GM12878 (cell line): ENCODE data around the gene TAF4. TPM values are rescaled to one million over a fixed set of nuclear protein-coding genes. Genes with fewer than 3 reads are reported as not detected.

Experiments
- ASH2L ChIP-seq: fragments of 300-600, 200-600 bp; sonication (generic); IDR thresholded peaks from 2 replicates; pipeline ENCODE4 v1.6.1; 2017; ENCODE audit warnings: low read depth, mild to moderate bottlenecking, borderline replicate concordance
- CHD1 ChIP-seq: IDR thresholded peaks from 2 replicates; pipeline ENCODE4 v1.6.1; 2012; ENCODE audit warnings: low read depth, low read length, improper control_type of control experiment
- E2F4 ChIP-seq: IDR thresholded peaks from 2 replicates; pipeline ENCODE4 v1.6.1; 2012; ENCODE audit warnings: low read depth, low read length, improper control_type of control experiment
- ESRRA ChIP-seq: IDR thresholded peaks from 2 replicates; pipeline ENCODE4 v1.6.1; 2012; ENCODE audit warnings: mild to moderate bottlenecking, low read length, improper control_type of control experiment
- EZH2 ChIP-seq: IDR thresholded peaks from 2 replicates; pipeline ENCODE4 v1.6.1; 2012; ENCODE audit warnings: low read depth, mild to moderate bottlenecking, control low read depth, inconsistent platforms, low read length, borderline replicate concordance; ENCODE audit not compliant: control insufficient read depth
- FOS ChIP-seq: IDR thresholded peaks from 3 replicates; pipeline ENCODE4 v1.6.1; 2011; ENCODE audit warnings: borderline replicate concordance; ENCODE audit not compliant: insufficient read length; ENCODE audit errors: extremely low read depth
- HDAC2 ChIP-seq: fragments of 200-600 bp; sonication (generic); IDR thresholded peaks from 2 replicates; pipeline ENCODE4 v1.6.1; 2017
- HDAC6 ChIP-seq: fragments of 200-600 bp; sonication (generic); IDR thresholded peaks from one replicate; pipeline ENCODE4 v1.8.0; 2017; ENCODE audit warnings: antibody characterized with exemption; ENCODE audit not compliant: unreplicated experiment
- KLF5 ChIP-seq: fragments of 450-650 bp; IDR thresholded peaks from 2 replicates; pipeline ENCODE4 v1.6.1; 2014; ENCODE audit warnings: mild to moderate bottlenecking; ENCODE audit not compliant: partially characterized antibody
- MEF2A ChIP-seq: IDR thresholded peaks from 2 replicates; pipeline ENCODE4 v1.6.1; 2011; ENCODE audit warnings: low read depth, mild to moderate bottlenecking, low read length, moderate library complexity; ENCODE audit not compliant: insufficient read depth
- MTA2 ChIP-seq: fragments of 450-650 bp; IDR thresholded peaks from 2 replicates; pipeline ENCODE4 v1.6.1; 2016; ENCODE audit warnings: low read depth, mild to moderate bottlenecking, moderate library complexity
- NR2C1 ChIP-seq: fragments of 450-650 bp; IDR thresholded peaks from 2 replicates; pipeline ENCODE4 v1.6.1; 2017; ENCODE audit warnings: antibody characterized with exemption, mild to moderate bottlenecking, moderate library complexity
- PAX5 ChIP-seq: IDR thresholded peaks from 2 replicates; pipeline ENCODE4 v1.6.1; 2011; ENCODE audit warnings: low read depth, low read length, borderline replicate concordance
- POLR2AphosphoS5 ChIP-seq: IDR thresholded peaks from 2 replicates; pipeline ENCODE4 v1.6.1; 2011; ENCODE audit warnings: mild to moderate bottlenecking, low read length, inconsistent platforms
- SIX5 ChIP-seq: IDR thresholded peaks from 2 replicates; pipeline ENCODE4 v1.6.1; 2011; ENCODE audit warnings: mild to moderate bottlenecking, low read depth, low read length, moderate library complexity; ENCODE audit not compliant: severe bottlenecking
- TARDBP ChIP-seq: IDR thresholded peaks from 2 replicates; pipeline ENCODE4 v1.6.1; 2016; ENCODE audit warnings: borderline replicate concordance
- TBL1XR1 ChIP-seq: IDR thresholded peaks from 2 replicates; pipeline ENCODE4 v1.6.1; 2012; ENCODE audit warnings: low read depth, low read length, improper control_type of control experiment
- USF2 ChIP-seq: IDR thresholded peaks from 2 replicates; pipeline ENCODE4 v1.6.1; 2011; ENCODE audit warnings: low read depth, low read length, improper control_type of control experiment, borderline replicate concordance
- ZBTB40 ChIP-seq: fragments of 450-650 bp; IDR thresholded peaks from 2 replicates; pipeline ENCODE4 v1.6.1; 2016; ENCODE audit warnings: mild to moderate bottlenecking, moderate library complexity, borderline replicate concordance
- ZNF622 ChIP-seq: fragments of 450-650 bp; IDR thresholded peaks from 2 replicates; pipeline ENCODE4 v1.6.1; 2017; ENCODE audit warnings: mild to moderate bottlenecking, inconsistent platforms
- polyA plus RNA-seq, 11 experiments: library from polyadenylated mRNA; depleted of rRNA in 4 of 11; unstranded in 6 of 11; stranded (reverse) in 5 of 11; fragments of >200 nt; fragmentation: Nextera tagmentation in 4 of 11; fragmentation: Illumina TruSeq in 1 of 11; extraction: Ambion mirVana in 4 of 11; extraction: Trizol in 1 of 11; gene quantifications; 1 replicate in 1 of 11; 2 replicates in 10 of 11; pipeline versions ENCODE4 v1.2.1 to v1.2.3, GENCODE V29; 2011 to 2016; ENCODE audit warnings: inconsistent platforms in 2 of 11, missing spikeins in 2 of 11, low read depth in 1 of 11
- total RNA-seq, 4 experiments: library from RNA; depleted of rRNA in 3 of 4; stranded (reverse); fragments of >200 nt in 3 of 4; fragmentation: Illumina TruSeq in 1 of 4; extraction: Trizol in 1 of 4; gene quantifications; 2 replicates each; pipeline versions ENCODE4 v1.2.1 to v1.2.3, GENCODE V29; 2013 to 2021
- TF ChIP-seq, protein P1 (sequence below): fragments of 150-350 bp; IDR thresholded peaks from 2 replicates; pipeline ENCODE4 v1.6.1; 2014; ENCODE audit warnings: mild to moderate bottlenecking, low read depth, low read length
- TF ChIP-seq, protein P2 (sequence below): fragments of 450-650 bp; IDR thresholded peaks from 2 replicates; pipeline ENCODE4 v1.6.1; 2017; ENCODE audit warnings: low read depth, mild to moderate bottlenecking, moderate library complexity

The TAF4 gene
- total and polyA plus RNA-seq, 10 of the 15 experiments (the other 5 are each of a cell fraction or from before 2014, with no cell fraction given): 0.39 to 16.9 (median 3.4) TPM

DNA sequence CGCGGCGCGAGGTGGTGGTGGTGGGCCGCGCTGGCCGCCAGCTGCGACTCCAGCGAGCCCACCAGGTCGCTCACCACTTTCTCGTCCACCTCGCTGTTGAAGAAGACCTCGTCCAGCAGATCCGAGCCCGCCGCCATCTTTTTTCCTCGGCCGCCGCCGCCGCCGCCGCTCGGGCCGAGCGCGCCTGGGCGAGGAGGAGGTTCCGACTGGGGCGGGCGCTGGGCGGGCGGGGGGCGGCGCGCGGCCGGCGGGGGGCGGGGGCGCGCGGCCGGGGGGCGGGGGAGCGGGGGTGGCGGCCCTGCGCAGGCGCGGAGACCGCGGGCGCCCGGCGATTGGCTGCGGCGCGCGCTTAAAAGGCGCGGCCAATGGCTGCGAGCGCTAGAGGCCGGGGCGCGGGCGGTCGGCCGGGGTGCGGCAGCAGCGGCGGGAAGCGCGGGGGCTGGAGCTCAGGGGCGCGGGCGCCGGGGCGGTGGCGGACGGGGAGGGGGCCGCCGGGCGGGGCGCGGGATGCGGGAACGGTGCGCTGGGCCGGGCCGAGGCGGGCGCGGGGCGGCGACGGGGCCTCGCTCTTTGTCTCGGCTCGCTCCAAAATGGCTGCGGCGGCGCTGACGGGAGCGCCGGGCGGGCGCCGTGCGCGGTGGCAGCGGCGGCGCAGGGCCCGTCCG, at the start of gene TAF4 (continued):
- TF ChIP-seq E2F4 (no peak), USF2 (no peak), MEF2A (no peak), HDAC6 (no peak), ESRRA (no peak), TARDBP (no peak), SIX5 (no peak), TBL1XR1 (no peak), HDAC2 (no peak), ASH2L (no peak), NR2C1 (no peak), PAX5 (no peak), KLF5 (no peak), CHD1 (no peak), MTA2 (no peak), FOS (no peak), EZH2 (no peak), ZNF622 (no peak), POLR2AphosphoS5 (peak; percentile 72), ZBTB40 (no peak)
- TF ChIP-seq, protein P1, sequence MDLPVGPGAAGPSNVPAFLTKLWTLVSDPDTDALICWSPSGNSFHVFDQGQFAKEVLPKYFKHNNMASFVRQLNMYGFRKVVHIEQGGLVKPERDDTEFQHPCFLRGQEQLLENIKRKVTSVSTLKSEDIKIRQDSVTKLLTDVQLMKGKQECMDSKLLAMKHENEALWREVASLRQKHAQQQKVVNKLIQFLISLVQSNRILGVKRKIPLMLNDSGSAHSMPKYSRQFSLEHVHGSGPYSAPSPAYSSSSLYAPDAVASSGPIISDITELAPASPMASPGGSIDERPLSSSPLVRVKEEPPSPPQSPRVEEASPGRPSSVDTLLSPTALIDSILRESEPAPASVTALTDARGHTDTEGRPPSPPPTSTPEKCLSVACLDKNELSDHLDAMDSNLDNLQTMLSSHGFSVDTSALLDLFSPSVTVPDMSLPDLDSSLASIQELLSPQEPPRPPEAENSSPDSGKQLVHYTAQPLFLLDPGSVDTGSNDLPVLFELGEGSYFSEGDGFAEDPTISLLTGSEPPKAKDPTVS: no peak
- TF ChIP-seq, protein P2, sequence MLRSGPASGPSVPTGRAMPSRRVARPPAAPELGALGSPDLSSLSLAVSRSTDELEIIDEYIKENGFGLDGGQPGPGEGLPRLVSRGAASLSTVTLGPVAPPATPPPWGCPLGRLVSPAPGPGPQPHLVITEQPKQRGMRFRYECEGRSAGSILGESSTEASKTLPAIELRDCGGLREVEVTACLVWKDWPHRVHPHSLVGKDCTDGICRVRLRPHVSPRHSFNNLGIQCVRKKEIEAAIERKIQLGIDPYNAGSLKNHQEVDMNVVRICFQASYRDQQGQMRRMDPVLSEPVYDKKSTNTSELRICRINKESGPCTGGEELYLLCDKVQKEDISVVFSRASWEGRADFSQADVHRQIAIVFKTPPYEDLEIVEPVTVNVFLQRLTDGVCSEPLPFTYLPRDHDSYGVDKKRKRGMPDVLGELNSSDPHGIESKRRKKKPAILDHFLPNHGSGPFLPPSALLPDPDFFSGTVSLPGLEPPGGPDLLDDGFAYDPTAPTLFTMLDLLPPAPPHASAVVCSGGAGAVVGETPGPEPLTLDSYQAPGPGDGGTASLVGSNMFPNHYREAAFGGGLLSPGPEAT: no peak
